Measurements from ENCODE around the gene PRKCB.

The PRKCB gene

DNA sequence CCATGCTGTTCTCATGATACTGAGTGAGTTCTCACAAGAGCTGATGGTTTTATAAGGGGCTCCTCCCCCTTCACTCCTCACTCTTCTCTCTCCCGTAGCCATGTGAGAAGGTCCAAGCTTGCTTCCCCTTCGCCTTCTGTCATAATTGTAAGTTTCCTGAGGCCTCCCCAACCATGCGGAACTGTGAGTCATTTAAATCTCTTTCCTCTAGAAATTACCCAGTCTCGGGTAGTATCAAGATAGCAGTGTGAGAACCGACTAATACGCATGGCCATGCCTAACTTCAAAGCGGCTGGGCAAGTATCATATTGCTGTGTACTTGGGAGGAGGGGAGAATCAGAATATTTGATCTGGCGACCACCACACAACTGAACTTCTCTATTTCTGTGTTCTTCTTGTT lies 88.3 kb downstream of the PRKCB start:
- no peaks in the 10 kb centered on the region for H4K20me1 ChIP-seq (ENCODE audit: insufficient read depth, low read length)
- H3K4me3 ChIP-seq (ENCODE audit: low read length): no peak overlapping the region
- H3K4me2 ChIP-seq (ENCODE audit: low read length): peak overlapping the region; percentile 37
- TF ChIP-seq EZH2phosphoT487 (IDR thresholded peaks at IDR 0.05; ENCODE audit: low read depth) (no peak), CTCF (IDR thresholded peaks at IDR 0.05; ENCODE audit: low read depth, low read length) (no peak)
- no peak overlapping the region for H3K9ac ChIP-seq (ENCODE audit: low read length)
- H3K27ac ChIP-seq (ENCODE audit: low read length): no peak overlapping the region
- no peaks in the 10 kb centered on the region for H3K79me2 ChIP-seq (ENCODE audit: low read length)
- H2AFZ ChIP-seq (ENCODE audit: low read depth, low read length): no peak overlapping the region
- H3K27me3 ChIP-seq (ENCODE audit: low read depth, low read length): peaks cover 29% of the 10 kb centered on the region; the same call in 1 of the 2 replicates
- H3K36me3 ChIP-seq (replicated peaks; ENCODE audit: low read depth, low read length): no peaks in the 10 kb centered on the region
- H3K9me3 ChIP-seq (ENCODE audit: insufficient read depth, low read length): peaks cover 8% of the 10 kb centered on the region; the same call in 1 of the 2 replicates
- H3K4me1 ChIP-seq (ENCODE audit: low read length): peaks cover 19% of the 10 kb centered on the region

DNA sequence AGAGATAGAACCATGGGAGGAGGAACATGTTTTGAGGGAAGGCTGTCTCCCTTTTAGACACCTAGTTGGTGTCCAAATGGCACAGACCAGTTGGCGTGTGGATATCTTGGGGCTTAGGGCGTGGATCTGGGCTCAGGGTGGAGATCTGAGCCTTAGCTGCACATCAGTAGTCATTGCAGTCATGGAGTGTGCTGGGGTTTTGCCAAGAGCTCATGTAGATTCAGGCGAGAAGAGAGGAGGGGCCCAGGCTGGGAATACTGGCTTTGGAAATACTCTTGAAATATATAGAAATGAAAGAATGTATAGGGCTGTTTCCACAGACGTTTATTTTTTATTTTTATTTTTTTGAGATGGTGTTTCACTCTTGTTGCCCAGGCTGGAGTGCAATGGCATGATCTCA lies 92.0 kb downstream of the PRKCB start:
- no peak overlapping the region for H3K27ac ChIP-seq (ENCODE audit: low read length)
- TF ChIP-seq CTCF (IDR thresholded peaks at IDR 0.05; ENCODE audit: low read depth, low read length): no peak
- TF ChIP-seq EZH2phosphoT487 (IDR thresholded peaks at IDR 0.05; ENCODE audit: low read depth): no peak
- H2AFZ ChIP-seq (ENCODE audit: low read depth, low read length): no peak overlapping the region

DNA sequence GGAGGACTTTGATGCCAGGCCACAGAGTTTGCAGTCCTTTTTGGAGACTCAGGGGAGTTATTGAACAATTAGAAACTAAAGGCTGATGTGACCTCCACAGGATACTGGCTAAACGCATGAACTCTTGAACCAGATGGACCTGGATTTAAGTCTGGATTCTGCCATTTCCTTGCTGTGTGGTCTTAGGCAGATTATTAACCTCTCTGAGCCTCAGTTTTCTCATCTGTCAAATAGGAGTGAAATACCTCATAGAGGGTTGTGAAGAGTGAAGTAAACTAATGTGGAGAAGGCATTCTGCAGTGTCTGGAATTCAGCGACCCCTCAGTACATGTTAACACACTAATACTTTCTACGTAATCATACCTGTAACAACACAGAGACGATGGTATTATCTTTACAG lies 93.5 kb downstream of the PRKCB start:
- no peak overlapping the region for H3K4me3 ChIP-seq (ENCODE audit: low read length)
- H3K79me2 ChIP-seq (ENCODE audit: low read length): no peaks in the 10 kb centered on the region
- H2AFZ ChIP-seq (ENCODE audit: low read depth, low read length): no peak overlapping the region
- peaks cover 5% of the 10 kb centered on the region for H3K4me1 ChIP-seq (ENCODE audit: low read length)
- H3K9me3 ChIP-seq (ENCODE audit: insufficient read depth, low read length): no peaks in the 10 kb centered on the region
- no peaks in the 10 kb centered on the region for H4K20me1 ChIP-seq (ENCODE audit: insufficient read depth, low read length)
- no peaks in the 10 kb centered on the region for H3K36me3 ChIP-seq (replicated peaks; ENCODE audit: low read depth, low read length)
- H3K27me3 ChIP-seq (ENCODE audit: low read depth, low read length): peaks cover 55% of the 10 kb centered on the region
- no peak overlapping the region for H3K9ac ChIP-seq (ENCODE audit: low read length)
- no peak overlapping the region for H3K27ac ChIP-seq (ENCODE audit: low read length)
- no peak overlapping the region for H3K4me2 ChIP-seq (ENCODE audit: low read length)
- TF ChIP-seq CTCF (IDR thresholded peaks at IDR 0.05; ENCODE audit: low read depth, low read length) (no peak), EZH2phosphoT487 (IDR thresholded peaks at IDR 0.05; ENCODE audit: low read depth) (no peak)

More for the DNA sequence above, 92.0 kb downstream of the PRKCB start:
- 0 out of 2 replicates have a peak, but pooled peaks cover 4% of the 10 kb centered on the region for H3K9me3 ChIP-seq (ENCODE audit: insufficient read depth, low read length)
- peaks cover 12% of the 10 kb centered on the region for H3K4me1 ChIP-seq (ENCODE audit: low read length)
- no peaks in the 10 kb centered on the region for H3K36me3 ChIP-seq (replicated peaks; ENCODE audit: low read depth, low read length)
- H3K79me2 ChIP-seq (ENCODE audit: low read length): no peaks in the 10 kb centered on the region
- H3K4me3 ChIP-seq (ENCODE audit: low read length): no peak overlapping the region
- peaks cover 56% of the 10 kb centered on the region for H3K27me3 ChIP-seq (ENCODE audit: low read depth, low read length)
- no peak overlapping the region for H3K4me2 ChIP-seq (ENCODE audit: low read length)
- no peak overlapping the region for H3K9ac ChIP-seq (ENCODE audit: low read length)
- H4K20me1 ChIP-seq (ENCODE audit: insufficient read depth, low read length): no peaks in the 10 kb centered on the region

- H3K4me2 ChIP-seq (ENCODE audit: low read length): no peak overlapping the region
- no peak overlapping the region for H3K4me3 ChIP-seq (ENCODE audit: low read length)
- H3K27ac ChIP-seq (ENCODE audit: low read length): no peak overlapping the region
- TF ChIP-seq CTCF (IDR thresholded peaks at IDR 0.05; ENCODE audit: low read depth, low read length) (no peak), EZH2phosphoT487 (IDR thresholded peaks at IDR 0.05; ENCODE audit: low read depth) (no peak)
- H2AFZ ChIP-seq (ENCODE audit: low read depth, low read length): no peak overlapping the region
- H3K9ac ChIP-seq (ENCODE audit: low read length): no peak overlapping the region
- H3K27me3 ChIP-seq (ENCODE audit: low read depth, low read length): peaks cover 56% of the 10 kb centered on the region
- H4K20me1 ChIP-seq (ENCODE audit: insufficient read depth, low read length): no peaks in the 10 kb centered on the region
- no peaks in the 10 kb centered on the region for H3K79me2 ChIP-seq (ENCODE audit: low read length)
- H3K9me3 ChIP-seq (ENCODE audit: insufficient read depth, low read length): no peaks in the 10 kb centered on the region
- H3K36me3 ChIP-seq (replicated peaks; ENCODE audit: low read depth, low read length): no peaks in the 10 kb centered on the region
- H3K4me1 ChIP-seq (ENCODE audit: low read length): no peaks in the 10 kb centered on the region
Measured at GRCh38 chr16:23929856-23930255, 94.1 kb downstream of the PRKCB start.

Data from OCI-LY3 (cell line).